H9 (cell line): ENCODE results near the gene DTWD1. TPM values are rescaled to one million over a fixed set of nuclear protein-coding genes. Genes with fewer than 3 reads are reported as not detected.
A peak's percentile ranks its signal among the peaks of the same experiment; 100 is the strongest.

Experiments
- DNase-seq: peaks from one replicate; pipeline ENCODE4 v3.0.0-alpha.2; 2017
- H2AFZ ChIP-seq: one replicate; pipeline ENCODE4 v1.6.1; 2013; ENCODE audit warnings: mild to moderate bottlenecking, low read length, control low read depth, moderate library complexity
- H2AK5ac ChIP-seq: 2 replicates; pipeline ENCODE4 v1.6.1; 2013; ENCODE audit warnings: low read length, control low read depth, mixed read lengths; ENCODE audit not compliant: insufficient read length
- H2BK120ac ChIP-seq: one replicate; pipeline ENCODE4 v1.6.1; 2013; ENCODE audit warnings: low read depth, mild to moderate bottlenecking, low read length, control low read depth, inconsistent platforms; ENCODE audit not compliant: poor library complexity, severe bottlenecking
- H2BK12ac ChIP-seq: 2 replicates; pipeline ENCODE4 v1.6.1; 2013; ENCODE audit warnings: low read length, control low read depth, mixed read lengths, low read depth; ENCODE audit not compliant: insufficient read length
- H2BK15ac ChIP-seq: 2 replicates; pipeline ENCODE4 v1.6.1; 2013; ENCODE audit warnings: low read depth, low read length, control low read depth
- H2BK20ac ChIP-seq: one replicate; pipeline ENCODE4 v1.6.1; 2013; ENCODE audit warnings: low read depth, mild to moderate bottlenecking, low read length, control low read depth, inconsistent platforms; ENCODE audit not compliant: poor library complexity, severe bottlenecking
- H2BK5ac ChIP-seq: 2 replicates; pipeline ENCODE4 v1.6.1; 2013; ENCODE audit warnings: low read length, control low read depth, mixed read lengths; ENCODE audit not compliant: insufficient read length
- H3K14ac ChIP-seq: 2 replicates; pipeline ENCODE4 v1.6.1; 2013; ENCODE audit warnings: low read length, control low read depth; ENCODE audit not compliant: insufficient read depth
- H3K18ac ChIP-seq: 2 replicates; pipeline ENCODE4 v1.6.1; 2013; ENCODE audit warnings: low read depth, mild to moderate bottlenecking, mixed read lengths, low read length, control low read depth; ENCODE audit not compliant: insufficient read length
- H3K23ac ChIP-seq: 2 replicates; pipeline ENCODE4 v1.6.1; 2013; ENCODE audit warnings: low read length, control low read depth, mixed read lengths, low read depth; ENCODE audit not compliant: insufficient read length
- H3K23me2 ChIP-seq: 2 replicates; pipeline ENCODE4 v1.6.1; 2013; ENCODE audit warnings: low read depth, mild to moderate bottlenecking, mixed read lengths, low read length, control low read depth; ENCODE audit not compliant: insufficient read length, poor library complexity, severe bottlenecking
- H3K27ac ChIP-seq: 2 replicates; pipeline ENCODE4 v1.5.1; 2013; ENCODE audit warnings: low read length, control low read depth, mixed read lengths, low read depth; ENCODE audit not compliant: insufficient read length
- H3K27me3 ChIP-seq: 2 replicates; pipeline ENCODE4 v1.6.1; 2013; ENCODE audit warnings: low read length, control low read depth, inconsistent platforms; ENCODE audit not compliant: insufficient read depth
- H3K4ac ChIP-seq: 2 replicates; pipeline ENCODE4 v1.6.1; 2013; ENCODE audit warnings: low read depth, mild to moderate bottlenecking, control low read depth, inconsistent platforms, low read length, moderate library complexity
- H3K4me1 ChIP-seq: 2 replicates; pipeline ENCODE4 v1.6.1; 2013; ENCODE audit warnings: low read length, control low read depth, inconsistent platforms; ENCODE audit not compliant: insufficient read depth
- H3K4me2 ChIP-seq: 2 replicates; pipeline ENCODE4 v1.6.1; 2013; ENCODE audit warnings: low read length, control low read depth, mixed read lengths; ENCODE audit not compliant: insufficient read length, insufficient read depth
- H3K56ac ChIP-seq: 2 replicates; pipeline ENCODE4 v1.6.1; 2013; ENCODE audit warnings: low read depth, mild to moderate bottlenecking, mixed read lengths, low read length, control low read depth; ENCODE audit not compliant: insufficient read length
- H3K79me1 ChIP-seq: 2 replicates; pipeline ENCODE4 v1.6.1; 2013; ENCODE audit warnings: low read depth, mild to moderate bottlenecking, moderate library complexity, low read length, control low read depth, inconsistent platforms; ENCODE audit not compliant: insufficient read depth, poor library complexity, severe bottlenecking
- H3K79me2 ChIP-seq: 2 replicates; pipeline ENCODE4 v1.6.1; 2013; ENCODE audit warnings: low read length, control low read depth, inconsistent platforms; ENCODE audit not compliant: insufficient read depth
- H3K9ac ChIP-seq: 2 replicates; pipeline ENCODE4 v1.6.1; 2013; ENCODE audit warnings: low read length, control low read depth, mixed read lengths; ENCODE audit not compliant: insufficient read length; ENCODE audit errors: extremely low read depth
- H3K9me3 ChIP-seq: one replicate; pipeline ENCODE4 v1.6.1; 2013; ENCODE audit warnings: low read depth, low read length, inconsistent platforms; ENCODE audit not compliant: control insufficient read depth
- H3T11ph ChIP-seq: one replicate; pipeline ENCODE4 v1.6.1; 2013; ENCODE audit warnings: mild to moderate bottlenecking, low read length, control low read depth, inconsistent platforms
- H4K20me1 ChIP-seq: one replicate; pipeline ENCODE4 v1.6.1; 2013; ENCODE audit not compliant: control insufficient read depth, insufficient read length, insufficient read depth
- H4K5ac ChIP-seq: 2 replicates; pipeline ENCODE4 v1.6.1; 2013; ENCODE audit warnings: low read depth, mild to moderate bottlenecking, mixed read lengths, low read length, control low read depth; ENCODE audit not compliant: insufficient read length
- H4K8ac ChIP-seq: replicated peaks from 2 replicates; pipeline ENCODE4 v1.6.1; 2013; ENCODE audit warnings: low read length, control low read depth, mixed read lengths, low read depth; ENCODE audit not compliant: insufficient read length
- H4K91ac ChIP-seq: 2 replicates; pipeline ENCODE4 v1.6.1; 2013; ENCODE audit warnings: low read depth, mild to moderate bottlenecking, moderate library complexity, mixed read lengths, low read length, control low read depth; ENCODE audit not compliant: insufficient read length
- H3K27ac Mint-ChIP-seq, 3 experiments: 2 replicates in 2 of 3; 3 replicates in 1 of 3; pipeline ENCODE4 v1.8.0; 2020 to 2021; ENCODE audit warnings: mixed read lengths in 3 of 3, mild to moderate bottlenecking in 1 of 3, moderate library complexity in 1 of 3
- H3K27me3 Mint-ChIP-seq: 2 replicates; pipeline ENCODE4 v1.8.0; 2021; ENCODE audit warnings: low read depth, mild to moderate bottlenecking, moderate library complexity, mixed read lengths
- H3K36me3 Mint-ChIP-seq, 3 experiments: 2 replicates in 2 of 3; 3 replicates in 1 of 3; pipeline ENCODE4 v1.8.0; 2020 to 2021; ENCODE audit warnings: low read depth in 3 of 3, mixed read lengths in 3 of 3; ENCODE audit not compliant: insufficient read depth in 1 of 3
- H3K4me1 Mint-ChIP-seq, 2 experiments: 2 replicates each; pipeline ENCODE4 v1.8.0; 2020; ENCODE audit warnings: mixed read lengths in 2 of 2
- H3K4me3 Mint-ChIP-seq, 2 experiments: 2 replicates in 1 of 2; 3 replicates in 1 of 2; pipeline ENCODE4 v1.8.0; 2020 to 2021; ENCODE audit warnings: mild to moderate bottlenecking in 2 of 2, mixed read lengths in 2 of 2, moderate library complexity in 1 of 2
- H3K9me3 Mint-ChIP-seq, 2 experiments: 2 replicates in 1 of 2; 3 replicates in 1 of 2; pipeline ENCODE4 v1.8.0; 2020; ENCODE audit warnings: mild to moderate bottlenecking in 2 of 2, mixed read lengths in 2 of 2, moderate library complexity in 1 of 2
- CTCF ChIP-seq: fragments of 200-600 bp; sonication (generic); conservative IDR thresholded peaks from 3 replicates; pipeline ENCODE4 v1.8.0; 2021; ENCODE audit warnings: antibody characterized with exemption, mild to moderate bottlenecking
- WGBS: extraction: QIAGEN DNeasy Blood & Tissue Kit; methylation state at CpG from one replicate; pipeline ENCODE4 v1.1.7; 2013; ENCODE audit warnings: missing lambda C conversion rate, low lambda C conversion rate, mixed read lengths; ENCODE audit not compliant: insufficient read length; ENCODE audit errors: extremely low coverage; 5-methylcytosine and 5-hydroxymethylcytosine counted together
- long read RNA-seq: library from polyadenylated mRNA; unstranded; transcript quantifications from one replicate; pipeline ENCODE4 v2.0.0, GENCODE V29; 2020
- total RNA-seq: library from RNA; stranded (reverse); gene quantifications from 2 replicates; pipeline ENCODE4 v1.2.1, GENCODE V29; 2021

DTWD1 gene
- total RNA-seq = 26.7 and 27.7 TPM in 2 replicates
- long read RNA-seq, full-length matches to known transcripts = 83 of 128 reads
- long read RNA-seq, partial matches to known transcripts = 14 of 128 reads
- long read RNA-seq, other reads (novel, unspliced or antisense) = 31 of 128 reads

GRCh38 chr15:49620658-49621368 is at the start of gene DTWD1, which contains the start of gene FAM227B:
DTWD1 (plus strand) TSS chr15:49621048; CDS start chr15:49625168, 4,120 bp downstream.
FAM227B (minus strand) TSS chr15:49620818; CDS start chr15:49615171, 5,647 bp downstream.
- Histone ChIP-seq H2BK15ac (no peak within 1 kb of the TSS), H4K91ac (no peak within 1 kb of the TSS), H3K18ac (peak within 1 kb of the TSS; percentile 80), H4K8ac (no peak within 1 kb of the TSS), H4K20me1 (no peaks in the 10 kb centered on the region), H3K4me1 (no peaks in the 10 kb centered on the region), H4K5ac (no peak within 1 kb of the TSS), H3K9ac (peak within 1 kb of the TSS; percentile 90), H3T11ph (peak within 1 kb of the TSS; percentile 43), H3K27me3 (no peaks in the 10 kb centered on the region), H2AK5ac (no peak within 1 kb of the TSS), H3K23ac (no peak within 1 kb of the TSS), H3K27ac (no peak within 1 kb of the TSS), H2BK12ac (no peak within 1 kb of the TSS), H3K79me1 (peaks cover 5% of the 10 kb centered on the region), H2BK20ac (no peak within 1 kb of the TSS), H3K56ac (no peak within 1 kb of the TSS), H2BK5ac (no peak within 1 kb of the TSS), H3K79me2 (peaks cover 6% of the 10 kb centered on the region; the same call in 1 of the 2 replicates), H2AFZ (no peak within 1 kb of the TSS), H3K4ac (no peak within 1 kb of the TSS), H3K14ac (peak within 1 kb of the TSS; percentile 93), H3K4me2 (peak within 1 kb of the TSS; percentile 92), H3K23me2 (peaks cover 4% of the 10 kb centered on the region), H3K9me3 (peaks cover 4% of the 10 kb centered on the region), H2BK120ac (no peak within 1 kb of the TSS)
- Mint-ChIP-seq H3K27ac (peak within 1 kb of the TSS; percentile 99), H3K4me1 (peaks cover 24 to 25% of the 10 kb centered on the region in 2 experiments), H3K9me3 (peaks cover 10 to 12% of the 10 kb centered on the region in 2 experiments; a peak in 3 of 5 replicates), H3K27me3 (no peaks in the 10 kb centered on the region), H3K4me3 (peak within 1 kb of the TSS; percentile 94 to 98), H3K36me3 (peaks cover 20 to 25% (median 24%) of the 10 kb centered on the region in 3 experiments)
- TF ChIP-seq CTCF = peak; percentile 16; the same call in 1 of the 3 replicates
- DNase-seq = peak; percentile 97
- no CpG with 5 or more reads among the region's 59 CpGs for WGBS
